Measurements from ENCODE around the gene CORO1C.

DNA sequence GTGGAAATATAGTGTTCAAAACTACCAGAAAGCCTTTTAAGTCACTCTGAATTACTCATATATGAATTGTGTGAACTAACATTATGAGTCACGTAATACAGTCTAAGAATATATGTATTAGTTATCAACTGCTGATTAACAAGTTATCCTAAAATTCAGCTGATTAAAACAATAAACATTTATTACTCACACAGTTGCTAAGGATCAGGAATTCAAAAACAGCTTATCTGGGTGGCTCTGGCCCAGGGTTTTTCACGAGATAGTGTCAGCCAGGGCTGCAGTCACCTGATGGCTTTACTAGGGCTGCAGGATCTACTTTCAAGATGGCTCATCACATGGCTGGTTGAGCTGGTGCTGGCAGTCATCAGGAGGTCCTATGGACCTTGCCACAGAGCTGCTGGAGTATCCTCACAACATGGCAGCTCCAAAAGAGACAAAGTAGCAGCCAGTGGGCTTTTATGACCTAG, 36.5 kb downstream of the CORO1C start:
- TF ChIP-seq CTCF (IDR thresholded peaks at IDR 0.05 in 2 of 3, conservative IDR thresholded peaks at IDR 0.05 in 1 of 3; ENCODE audit: borderline replicate concordance in 1 of 3, insufficient read depth in 1 of 3, low read depth in 2 of 3, low read length in 2 of 3) (no peak), RAD21 (IDR thresholded peaks at IDR 0.05; ENCODE audit: low read depth) (no peak), EZH2phosphoT487 (IDR thresholded peaks at IDR 0.05; ENCODE audit: borderline replicate concordance) (no peak), TCF7L2 (IDR thresholded peaks at IDR 0.05; ENCODE audit: borderline replicate concordance, extremely low read depth, insufficient read depth, insufficient read length) (no peak), SP1 (IDR thresholded peaks at IDR 0.05; ENCODE audit: low read depth) (no peak), POLR2A (IDR thresholded peaks at IDR 0.05; ENCODE audit: borderline replicate concordance, extremely low read depth, insufficient read depth, insufficient read length) (no peak), EZH2 (IDR thresholded peaks at IDR 0.05) (no peak), ELF1 (IDR thresholded peaks at IDR 0.05; ENCODE audit: borderline replicate concordance, low read depth) (no peak), ZBTB33 (IDR thresholded peaks at IDR 0.05; ENCODE audit: extremely low read depth, insufficient replicate concordance, low read length) (no peak), ZNF274 (IDR thresholded peaks at IDR 0.05; ENCODE audit: low read depth, low read length) (no peak), YY1 (IDR thresholded peaks at IDR 0.05; ENCODE audit: extremely low read depth, insufficient replicate concordance, low read depth, low read length) (no peak)
- TF ChIP-seq, protein P1, sequence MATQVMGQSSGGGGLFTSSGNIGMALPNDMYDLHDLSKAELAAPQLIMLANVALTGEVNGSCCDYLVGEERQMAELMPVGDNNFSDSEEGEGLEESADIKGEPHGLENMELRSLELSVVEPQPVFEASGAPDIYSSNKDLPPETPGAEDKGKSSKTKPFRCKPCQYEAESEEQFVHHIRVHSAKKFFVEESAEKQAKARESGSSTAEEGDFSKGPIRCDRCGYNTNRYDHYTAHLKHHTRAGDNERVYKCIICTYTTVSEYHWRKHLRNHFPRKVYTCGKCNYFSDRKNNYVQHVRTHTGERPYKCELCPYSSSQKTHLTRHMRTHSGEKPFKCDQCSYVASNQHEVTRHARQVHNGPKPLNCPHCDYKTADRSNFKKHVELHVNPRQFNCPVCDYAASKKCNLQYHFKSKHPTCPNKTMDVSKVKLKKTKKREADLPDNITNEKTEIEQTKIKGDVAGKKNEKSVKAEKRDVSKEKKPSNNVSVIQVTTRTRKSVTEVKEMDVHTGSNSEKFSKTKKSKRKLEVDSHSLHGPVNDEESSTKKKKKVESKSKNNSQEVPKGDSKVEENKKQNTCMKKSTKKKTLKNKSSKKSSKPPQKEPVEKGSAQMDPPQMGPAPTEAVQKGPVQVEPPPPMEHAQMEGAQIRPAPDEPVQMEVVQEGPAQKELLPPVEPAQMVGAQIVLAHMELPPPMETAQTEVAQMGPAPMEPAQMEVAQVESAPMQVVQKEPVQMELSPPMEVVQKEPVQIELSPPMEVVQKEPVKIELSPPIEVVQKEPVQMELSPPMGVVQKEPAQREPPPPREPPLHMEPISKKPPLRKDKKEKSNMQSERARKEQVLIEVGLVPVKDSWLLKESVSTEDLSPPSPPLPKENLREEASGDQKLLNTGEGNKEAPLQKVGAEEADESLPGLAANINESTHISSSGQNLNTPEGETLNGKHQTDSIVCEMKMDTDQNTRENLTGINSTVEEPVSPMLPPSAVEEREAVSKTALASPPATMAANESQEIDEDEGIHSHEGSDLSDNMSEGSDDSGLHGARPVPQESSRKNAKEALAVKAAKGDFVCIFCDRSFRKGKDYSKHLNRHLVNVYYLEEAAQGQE (IDR thresholded peaks at IDR 0.05; ENCODE audit: low read depth) = no peak

Data from HCT116 (cell line).